Kidney epithelial cell (primary cell): ENCODE results near the gene DNAH14. TPM values are rescaled to one million over a fixed set of nuclear protein-coding genes. Genes with fewer than 3 reads are reported as not detected.
"Not testable (repeated sequence)": the region's sequence is repeated elsewhere in the genome, so short reads cannot be mapped to it uniquely, and the experiment has no call there.

Experiments used
- DNase-seq: peaks from one replicate; pipeline ENCODE4 v3.0.0-alpha.2; 2010; ENCODE audit warnings: low read depth
- H3K27me3 ChIP-seq: 2 replicates; pipeline ENCODE4 v1.6.0; 2011; ENCODE audit warnings: low read length; ENCODE audit not compliant: control insufficient read depth, insufficient read depth
- H3K36me3 ChIP-seq: 2 replicates; pipeline ENCODE4 v1.5.1; 2011; ENCODE audit warnings: low read length; ENCODE audit not compliant: control insufficient read depth, insufficient read depth
- H3K4me3 ChIP-seq: 2 replicates; pipeline ENCODE4 v1.5.1; 2011; ENCODE audit warnings: low read depth, mild to moderate bottlenecking, control low read depth, low read length
- CTCF ChIP-seq: IDR thresholded peaks from 2 replicates; pipeline ENCODE4 v1.5.1; 2011; ENCODE audit warnings: mild to moderate bottlenecking, moderate library complexity, low read length, control low read depth, inconsistent platforms; ENCODE audit not compliant: insufficient read depth, poor library complexity, severe bottlenecking
- total RNA-seq: library from RNA; depleted of rRNA; stranded (reverse); fragments of >200 nt; gene quantifications from 2 replicates; pipeline ENCODE4 v1.2.3, GENCODE V29; 2015

The DNAH14 gene
- total RNA-seq, 1 donor from 2014 or later = 30.8 TPM

- Histone ChIP-seq H3K36me3 (no peaks in the 10 kb centered on the region), H3K27me3 (no peaks in the 10 kb centered on the region), H3K4me3 (no peak overlapping the region)
- DNase-seq = no peak
- no peak for TF ChIP-seq CTCF
These were observed 399.6 kb downstream of the DNAH14 start for GRCh38 chr1:225329041-225329440.

GRCh38 chr1:225329996-225330395 lies 400.5 kb downstream of the DNAH14 start:
- DNase-seq, H3K4me3 ChIP-seq, H3K27me3 ChIP-seq, H3K36me3 ChIP-seq: not testable (repeated sequence)

- TF ChIP-seq CTCF = no peak
- no peak overlapping the region for H3K4me3 ChIP-seq
These were observed 403.2 kb downstream of the DNAH14 start for GRCh38 chr1:225332686-225333085.

GRCh38 chr1:225335098-225335778 lies 405.8 kb downstream of the DNAH14 start:
- H3K27me3 ChIP-seq, DNase-seq, H3K4me3 ChIP-seq, H3K36me3 ChIP-seq: not testable (repeated sequence)

More at GRCh38 chr1:225332686-225333085, 403.2 kb downstream of the DNAH14 start:
- Histone ChIP-seq H3K27me3 (no peaks in the 10 kb centered on the region), H3K36me3 (no peaks in the 10 kb centered on the region)
- no peak for DNase-seq

GRCh38 chr1:225338545-225338944 lies 409.1 kb downstream of the DNAH14 start:
- no peak overlapping the region for H3K4me3 ChIP-seq
- DNase-seq = no peak
- H3K27me3 ChIP-seq = no peaks in the 10 kb centered on the region
- H3K36me3 ChIP-seq = no peaks in the 10 kb centered on the region
- TF ChIP-seq CTCF = no peak

GRCh38 chr1:225341642-225342041 lies 412.2 kb downstream of the DNAH14 start:
- Histone ChIP-seq H3K27me3 (no peaks in the 10 kb centered on the region), H3K36me3 (no peaks in the 10 kb centered on the region), H3K4me3 (no peak overlapping the region)
- TF ChIP-seq CTCF = no peak
- no peak for DNase-seq

- Histone ChIP-seq H3K27me3 (no peaks in the 10 kb centered on the region), H3K36me3 (no peaks in the 10 kb centered on the region), H3K4me3 (no peak overlapping the region)
- TF ChIP-seq CTCF = no peak
- no peak for DNase-seq
These were observed 413.2 kb downstream of the DNAH14 start for GRCh38 chr1:225342695-225343094.
